COLO829 (cell line): ENCODE measurements around the gene DNAL1.
A peak's percentile ranks its signal among the peaks of the same experiment; 100 is the strongest.

Source experiments
- DNase-seq: peaks from one replicate; pipeline ENCODE4 v3.0.0; 2012; ENCODE audit warnings: low spot score

The DNAL1 gene

DNA sequence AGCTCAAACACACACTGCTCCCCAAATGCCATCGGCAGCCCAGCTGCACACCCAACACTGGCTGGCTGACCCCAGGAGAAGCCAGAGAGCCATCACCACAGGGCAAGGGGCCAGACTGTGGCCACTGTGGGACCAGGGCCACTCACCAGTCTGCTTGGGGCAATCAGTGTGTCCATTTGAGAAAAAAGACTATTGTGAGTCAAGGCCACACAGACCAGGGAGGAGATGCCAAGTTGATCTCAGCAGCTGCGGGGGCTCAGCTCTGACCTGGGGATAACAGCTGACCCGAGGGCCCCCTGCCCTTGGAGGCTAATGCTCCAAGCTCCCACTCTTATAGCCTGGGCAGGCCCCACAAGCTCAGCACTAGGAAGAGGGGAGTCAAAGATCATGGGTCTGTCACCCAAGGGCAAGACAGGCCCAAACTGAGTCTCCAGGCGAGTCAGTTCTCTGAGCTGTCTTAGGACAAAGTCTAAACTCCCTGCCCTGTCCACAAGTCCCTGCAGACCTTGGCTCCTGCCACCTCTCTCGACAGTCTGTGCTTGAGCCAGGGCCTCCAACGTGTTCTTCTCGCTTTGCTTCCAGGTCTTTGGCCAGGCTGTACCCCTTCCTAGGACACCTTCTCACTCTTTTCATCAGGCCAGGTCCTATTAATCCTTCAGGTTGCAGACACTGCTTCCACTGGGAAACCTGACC lies 99.5 kb downstream of the DNAL1 start:
- DNase-seq = no peak

DNA sequence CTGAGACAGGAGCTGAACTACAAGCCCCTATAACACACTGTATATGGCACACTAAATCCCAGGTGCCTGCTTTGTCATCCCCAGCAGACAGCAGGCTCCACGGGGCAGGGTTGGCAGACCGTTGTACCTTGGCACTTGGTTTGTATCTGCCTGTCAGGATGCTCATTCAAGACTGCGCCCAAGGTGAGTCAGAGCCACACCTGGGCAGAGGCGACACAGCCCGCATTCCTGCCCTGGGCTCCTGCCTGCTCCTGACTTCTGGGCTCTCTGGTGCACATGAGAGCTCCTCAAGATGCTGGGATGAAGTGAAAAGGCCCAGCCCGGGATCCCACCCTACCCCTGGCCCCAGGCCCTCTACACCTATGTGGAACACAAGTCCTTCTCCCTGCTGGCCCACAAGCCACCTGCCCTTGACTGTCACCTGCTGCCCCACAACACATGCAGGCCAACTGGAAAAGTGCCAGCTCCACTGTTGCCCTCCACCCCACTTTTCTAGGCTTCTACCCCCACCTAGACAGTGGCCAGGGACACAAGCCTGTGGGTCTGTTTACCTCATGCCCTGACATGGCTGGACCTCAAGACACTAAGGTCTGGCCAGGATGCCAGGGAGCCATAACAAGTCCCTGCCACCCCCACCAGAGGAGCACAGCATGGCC lies 100.2 kb downstream of the DNAL1 start:
- no peak for DNase-seq

DNA sequence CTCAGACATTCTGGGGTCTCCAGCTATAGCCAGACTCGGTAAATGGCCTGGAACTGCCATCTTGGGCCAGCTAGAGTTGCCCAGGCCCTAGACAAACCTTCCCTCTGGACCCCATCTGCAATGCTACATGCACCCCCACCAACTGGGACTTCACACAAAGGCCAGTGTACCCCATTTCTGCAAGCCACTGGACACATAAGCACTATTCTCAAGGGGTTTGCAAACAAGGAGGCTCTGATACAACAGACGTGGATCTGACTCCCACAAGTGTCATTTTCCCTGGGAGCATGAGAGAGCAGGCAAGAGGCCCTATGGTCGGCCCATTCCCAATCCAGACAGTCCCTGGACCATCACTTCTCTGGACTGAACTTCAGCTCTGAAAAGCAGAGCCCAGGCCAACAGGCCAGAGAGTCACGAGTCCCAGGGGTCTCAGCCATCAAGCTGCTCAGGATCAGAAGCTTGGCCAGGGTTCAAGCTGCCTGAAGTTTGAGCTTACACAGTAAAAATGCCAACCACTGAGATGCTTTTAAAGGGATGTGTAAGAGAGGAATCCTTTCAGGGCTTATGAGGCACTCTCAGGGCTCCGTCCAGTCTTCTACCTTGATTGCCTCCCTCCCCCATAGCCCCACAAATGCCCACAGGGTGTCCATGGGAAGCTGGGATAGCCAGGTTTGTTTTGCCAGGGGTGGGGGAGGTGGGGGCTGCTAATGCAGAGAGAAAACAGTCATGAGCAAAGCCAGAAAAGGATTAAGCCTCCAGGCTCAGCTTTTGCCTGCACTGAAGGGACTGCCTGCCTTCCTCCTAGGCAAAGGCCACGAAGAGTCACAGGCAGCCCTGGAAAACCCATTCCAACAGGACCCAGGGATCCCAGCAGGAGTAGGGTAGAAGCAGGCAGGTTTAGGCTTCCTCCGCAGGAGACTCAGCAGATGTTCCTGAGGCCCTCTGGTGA lies 101.1 kb downstream of the DNAL1 start:
- DNase-seq = no peak

DNA sequence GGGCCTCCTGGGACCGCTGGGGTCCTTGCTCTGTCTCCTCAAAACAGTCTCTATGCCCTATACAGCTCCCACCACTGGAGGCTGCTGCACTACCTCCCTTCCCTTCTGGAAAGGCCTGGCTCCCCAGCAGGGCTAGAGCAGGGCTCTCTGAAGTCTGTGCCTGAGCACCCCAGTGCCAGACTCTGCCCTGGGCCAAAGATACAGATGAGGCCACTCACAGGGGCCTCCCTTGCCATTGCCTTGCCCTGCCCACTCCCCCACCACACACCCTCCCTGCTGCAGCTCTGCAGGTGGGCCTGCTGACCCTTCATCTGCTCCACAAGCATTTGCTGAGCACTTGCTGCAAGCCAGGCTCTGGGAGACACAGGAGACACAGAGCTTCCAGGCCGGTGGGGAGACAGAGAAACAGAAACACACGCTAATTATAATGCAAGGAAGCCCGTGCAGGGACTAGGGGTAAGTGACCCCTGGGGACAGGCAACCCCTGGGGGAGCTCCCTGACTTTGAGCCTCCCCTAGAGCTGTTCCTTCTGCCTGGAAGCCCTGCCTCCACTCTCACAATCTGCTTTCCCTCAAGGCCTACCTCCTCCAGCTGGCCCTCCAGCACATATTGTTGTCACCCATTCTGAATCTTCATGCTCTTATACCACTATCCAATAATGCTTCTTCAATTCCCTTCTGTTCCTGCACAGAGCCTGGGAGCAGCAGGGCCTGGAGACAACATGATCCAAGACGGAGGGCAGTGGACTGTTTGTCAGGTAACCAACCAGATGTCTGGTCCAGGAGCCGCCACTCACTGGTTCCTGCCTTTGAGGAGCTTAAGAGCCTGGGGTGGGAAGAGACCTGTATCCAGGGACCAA lies 102.0 kb downstream of the DNAL1 start:
- DNase-seq = no peak

DNA sequence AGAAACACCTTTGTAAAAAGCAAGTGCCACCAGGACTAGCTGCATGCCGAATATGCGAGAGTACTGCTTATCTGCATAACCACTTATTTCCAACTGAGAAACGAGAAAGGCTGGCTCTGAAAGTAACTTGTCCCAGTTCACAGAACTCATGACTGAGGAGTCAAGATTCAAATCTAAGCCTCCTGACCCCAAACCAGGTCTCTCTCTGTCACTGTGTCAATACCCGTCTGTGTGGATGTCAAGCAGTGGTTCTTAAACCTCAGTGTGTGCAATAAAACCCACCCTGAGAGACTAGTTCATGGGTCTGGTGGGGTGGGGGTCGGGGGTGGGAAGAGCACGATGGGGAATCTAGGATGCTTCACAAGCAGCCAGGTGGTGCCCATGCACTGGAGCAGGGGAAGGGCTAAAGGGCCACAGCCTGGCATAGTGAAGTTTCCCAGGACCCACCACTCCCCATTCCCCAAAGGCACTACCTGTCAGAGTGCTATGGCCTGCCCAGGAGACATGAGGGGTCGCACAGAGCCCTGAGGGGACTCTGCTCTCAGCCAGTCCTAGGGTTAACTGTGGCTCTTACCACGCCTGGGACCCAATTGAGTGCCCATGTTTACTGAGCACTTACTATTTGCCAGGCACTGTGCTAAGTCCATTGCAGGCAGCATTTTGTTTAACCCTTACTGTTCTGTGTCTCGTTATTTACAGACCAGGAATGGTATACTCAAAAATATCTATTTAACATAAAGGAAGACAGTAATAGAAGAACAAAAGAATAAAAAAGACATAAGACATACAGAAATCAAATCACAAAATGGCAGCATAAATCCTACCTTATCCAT lies 102.8 kb downstream of the DNAL1 start:
- no peak for DNase-seq

DNA sequence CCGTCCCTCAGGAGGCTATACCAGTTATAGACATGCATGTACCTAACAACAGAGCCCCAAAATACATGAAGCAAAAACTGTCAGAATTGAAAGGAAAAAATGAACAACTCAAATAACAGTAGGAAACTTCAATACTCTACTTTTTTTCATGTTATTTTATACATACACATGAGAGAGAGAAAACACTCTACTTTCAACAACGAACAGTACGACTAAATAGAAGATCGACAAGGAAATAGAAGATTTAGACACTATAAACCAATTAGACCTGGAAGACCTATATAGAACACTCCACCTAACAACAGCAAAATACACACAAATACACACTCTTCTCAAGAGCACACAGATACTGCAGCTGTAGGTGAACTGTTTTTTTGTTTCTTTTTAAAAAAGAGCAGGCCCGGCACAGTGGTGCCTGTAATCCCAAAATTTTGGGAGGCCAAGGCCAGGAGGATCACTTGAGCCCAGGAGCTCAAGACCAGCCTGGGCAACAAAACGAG lies 104.1 kb downstream of the DNAL1 start:
- no peak for DNase-seq

DNA sequence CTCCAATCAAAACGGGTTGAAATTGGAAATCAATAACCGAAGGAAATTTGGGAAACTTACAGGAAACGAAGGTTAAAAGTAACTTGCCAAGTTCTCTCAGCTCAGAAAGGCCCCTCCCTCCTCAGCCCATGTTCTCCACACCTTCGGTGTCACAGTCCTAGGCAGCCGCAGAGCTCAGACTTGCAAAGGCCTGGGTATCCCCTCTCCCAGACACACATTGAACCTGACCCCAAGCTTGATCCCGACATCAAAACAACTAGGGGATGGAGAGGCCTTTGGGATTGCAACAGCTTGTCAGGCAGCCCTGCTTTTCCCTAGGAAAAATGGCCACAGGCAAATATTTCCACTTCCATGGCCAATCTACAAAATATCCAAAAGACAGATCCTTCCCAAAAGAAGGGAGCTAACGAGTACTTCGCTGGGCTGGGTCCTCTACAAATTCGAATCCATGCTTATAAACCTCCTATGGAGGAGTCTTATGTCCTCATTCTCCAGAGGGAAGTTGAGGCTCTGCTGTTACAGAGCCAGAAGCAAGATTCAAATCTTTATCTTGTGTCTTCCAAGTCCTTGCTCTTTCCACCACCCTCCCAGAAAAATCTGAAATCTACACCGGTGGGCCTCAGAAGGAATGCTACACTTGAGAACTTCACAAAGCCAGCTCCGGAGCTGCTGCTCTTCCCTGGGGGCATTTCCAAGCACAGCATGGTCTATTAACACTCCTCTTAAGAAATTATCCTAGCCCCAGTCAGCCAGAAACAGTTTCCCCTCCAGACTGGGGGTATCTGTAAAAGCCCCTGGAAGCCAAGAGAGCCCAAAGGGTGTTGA lies 105.1 kb downstream of the DNAL1 start:
- DNase-seq = no peak

DNA sequence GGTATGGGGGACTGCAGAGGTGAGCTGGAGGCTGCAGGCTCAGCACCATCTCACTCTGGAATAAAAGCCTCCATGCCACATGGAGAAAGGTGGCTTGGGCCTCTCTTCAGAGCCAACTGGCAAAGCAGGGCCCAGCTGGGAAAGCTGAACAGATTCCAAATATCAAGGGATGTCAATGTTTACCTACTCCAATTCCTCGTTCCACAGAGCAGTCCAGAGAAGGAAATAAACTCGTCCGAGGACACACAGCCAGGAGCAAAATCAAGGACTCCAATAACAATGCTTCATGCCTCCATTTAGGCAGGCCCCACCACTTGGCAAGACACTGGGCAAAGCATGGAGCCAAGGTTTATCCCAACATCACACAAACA lies 105.7 kb downstream of the DNAL1 start:
- no peak for DNase-seq

DNA sequence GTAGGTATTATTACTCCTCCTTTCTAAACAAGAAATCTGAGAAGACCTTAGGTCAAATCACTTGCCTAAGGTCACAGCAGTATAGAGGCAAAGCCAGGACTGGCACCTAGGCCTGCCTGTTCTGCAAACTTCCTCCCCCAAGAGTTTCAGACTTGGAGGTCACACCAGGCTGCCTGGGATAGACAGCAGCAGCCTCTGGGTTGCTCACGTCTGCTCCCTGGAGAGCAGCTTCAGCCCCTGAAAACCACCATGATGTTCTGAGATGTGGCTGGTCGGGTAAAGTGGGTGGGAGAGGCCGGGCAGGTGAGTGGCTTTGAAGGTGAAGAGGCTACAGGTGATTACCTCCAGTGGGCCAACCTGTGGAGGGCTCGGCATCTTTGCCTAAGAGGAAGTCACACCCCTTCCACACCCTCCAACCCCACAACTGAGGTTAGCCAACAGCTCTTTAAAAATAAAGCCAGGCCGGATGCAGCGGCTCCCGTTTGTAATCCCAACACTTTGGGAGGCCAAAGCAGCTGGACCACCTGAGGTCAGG lies 106.4 kb downstream of the DNAL1 start:
- DNase-seq = no peak

DNA sequence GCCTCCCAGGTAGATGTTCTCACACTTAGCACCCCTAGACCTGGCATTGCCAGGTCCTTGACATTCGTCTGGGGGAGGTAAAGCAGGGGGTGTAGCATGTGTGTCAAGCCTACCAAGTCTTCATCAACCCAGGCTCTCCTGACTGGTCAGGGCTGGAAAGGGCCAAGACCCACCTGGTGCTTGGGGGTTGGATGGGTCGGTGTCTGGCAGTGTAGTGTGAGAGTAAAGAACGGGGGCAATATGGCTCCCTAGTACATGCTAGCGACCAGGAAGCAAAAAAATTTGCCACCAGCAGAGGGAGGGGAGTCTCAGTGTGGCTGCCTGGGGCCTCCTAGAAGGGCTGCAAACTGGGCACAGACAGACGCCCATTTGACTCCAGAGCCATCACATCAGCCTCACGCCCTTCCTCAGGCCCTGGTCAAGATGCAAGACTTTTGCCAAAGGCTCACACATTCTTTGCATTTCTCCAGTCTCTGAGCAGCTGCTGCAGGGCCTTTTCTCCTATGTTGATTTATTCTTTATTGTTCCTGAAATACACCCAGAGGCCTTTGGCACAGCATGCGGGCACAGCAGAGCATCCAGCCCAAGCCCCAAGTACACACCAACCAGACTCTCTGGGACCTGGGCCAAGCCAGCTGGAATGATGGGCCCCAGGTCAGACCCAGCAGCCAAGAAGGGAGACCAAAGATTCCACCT lies 107.7 kb downstream of the DNAL1 start:
- DNase-seq = peak; percentile 63
